ENCODE measurements around the gene VWA5B1.

VWA5B1 gene

GRCh38 chr1:20349561-20349960, 58.9 kb downstream of the VWA5B1 start:
- no peak for DNase-seq (ENCODE audit: low read depth in 2 of 2)

DNA sequence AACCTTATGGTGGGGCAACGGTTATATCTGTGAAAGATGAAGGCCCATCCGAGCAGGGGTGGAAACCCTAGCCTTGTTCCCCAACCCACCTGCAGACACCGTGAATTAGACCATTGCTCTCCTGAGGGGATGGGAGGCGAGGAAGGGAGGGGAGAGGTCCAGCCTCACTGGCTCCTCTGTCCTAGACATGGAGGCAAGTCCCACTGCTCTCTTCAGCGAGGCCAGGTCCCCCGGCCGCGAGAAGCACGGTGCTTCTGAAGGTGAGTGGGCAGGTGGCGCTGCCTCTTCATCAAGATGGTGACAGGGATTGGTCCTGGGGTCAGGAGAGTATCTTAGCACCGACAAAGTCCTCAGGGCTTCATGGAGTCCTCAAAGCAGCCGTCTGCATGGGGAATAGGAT, 59.3 kb downstream of the VWA5B1 start:
- DNase-seq (ENCODE audit: low read depth in 2 of 2): no peak

DNA sequence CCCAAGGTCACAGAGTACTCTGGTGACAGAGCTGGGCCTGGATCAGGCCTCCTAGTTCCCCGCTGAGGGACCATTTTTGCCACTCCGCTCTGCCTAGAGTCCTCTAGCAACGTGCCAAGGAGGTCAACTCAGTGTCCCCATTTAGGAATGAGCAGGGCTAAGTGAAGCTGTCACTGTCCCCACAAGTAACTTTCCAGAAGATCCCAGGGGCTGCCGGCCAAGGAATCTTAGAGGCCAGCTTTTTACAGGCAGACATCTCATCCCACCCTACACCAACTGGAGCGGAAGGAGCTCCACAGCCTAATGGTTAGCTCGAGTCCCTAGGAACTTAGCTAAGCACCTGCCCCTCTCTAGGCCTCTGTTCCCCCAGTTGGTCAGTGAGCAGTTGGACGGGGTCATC, 59.7 kb downstream of the VWA5B1 start:
- no peak for DNase-seq (ENCODE audit: low read depth in 2 of 2)

- DNase-seq (ENCODE audit: low read depth in 2 of 2): no peak
These were observed 61.4 kb downstream of the VWA5B1 start for GRCh38 chr1:20351911-20352701.

DNA sequence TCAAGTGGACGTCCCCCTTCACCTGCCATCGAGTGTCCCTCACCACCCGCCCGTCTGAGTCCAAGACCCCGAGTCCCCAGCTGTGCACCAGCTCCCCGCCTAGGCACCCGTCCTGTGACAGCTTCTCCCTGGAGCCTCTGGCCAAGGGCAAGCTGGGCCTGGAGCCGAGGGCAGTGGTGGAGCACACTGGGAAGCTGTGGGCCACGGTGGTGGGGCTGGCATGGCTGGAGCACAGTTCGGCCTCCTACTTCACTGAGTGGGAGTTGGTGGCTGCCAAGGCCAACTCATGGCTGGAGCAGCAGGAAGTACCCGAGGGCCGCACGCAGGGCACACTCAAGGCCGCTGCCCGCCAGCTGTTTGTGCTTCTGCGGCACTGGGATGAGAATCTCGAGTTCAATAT, 63.2 kb downstream of the VWA5B1 start:
- no peak for DNase-seq (ENCODE audit: low read depth in 2 of 2)

DNA sequence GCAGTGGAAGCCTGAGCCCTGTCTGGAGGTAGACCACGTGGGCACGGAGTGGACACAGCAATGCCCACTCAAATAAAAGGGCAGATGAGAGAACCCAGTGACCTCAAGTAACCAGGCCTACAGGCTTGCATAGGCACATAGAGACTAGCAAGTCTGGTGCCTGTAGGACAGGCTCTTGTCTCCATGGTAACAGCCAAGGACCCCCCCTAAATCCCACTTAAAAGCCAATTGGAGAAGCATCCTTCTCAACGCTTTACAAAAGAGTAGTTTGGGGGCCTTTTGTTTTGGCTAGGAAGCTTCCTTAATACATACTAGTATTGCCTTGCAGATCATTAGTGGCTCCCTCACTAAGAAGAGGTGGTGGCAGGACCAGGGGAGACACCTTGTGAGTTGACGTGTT, 63.9 kb downstream of the VWA5B1 start:
- DNase-seq (ENCODE audit: low read depth in 2 of 2): no peak

- no peak for DNase-seq (ENCODE audit: low read depth in 2 of 2)
These were observed 64.6 kb downstream of the VWA5B1 start for GRCh38 chr1:20355101-20355827.

DNA sequence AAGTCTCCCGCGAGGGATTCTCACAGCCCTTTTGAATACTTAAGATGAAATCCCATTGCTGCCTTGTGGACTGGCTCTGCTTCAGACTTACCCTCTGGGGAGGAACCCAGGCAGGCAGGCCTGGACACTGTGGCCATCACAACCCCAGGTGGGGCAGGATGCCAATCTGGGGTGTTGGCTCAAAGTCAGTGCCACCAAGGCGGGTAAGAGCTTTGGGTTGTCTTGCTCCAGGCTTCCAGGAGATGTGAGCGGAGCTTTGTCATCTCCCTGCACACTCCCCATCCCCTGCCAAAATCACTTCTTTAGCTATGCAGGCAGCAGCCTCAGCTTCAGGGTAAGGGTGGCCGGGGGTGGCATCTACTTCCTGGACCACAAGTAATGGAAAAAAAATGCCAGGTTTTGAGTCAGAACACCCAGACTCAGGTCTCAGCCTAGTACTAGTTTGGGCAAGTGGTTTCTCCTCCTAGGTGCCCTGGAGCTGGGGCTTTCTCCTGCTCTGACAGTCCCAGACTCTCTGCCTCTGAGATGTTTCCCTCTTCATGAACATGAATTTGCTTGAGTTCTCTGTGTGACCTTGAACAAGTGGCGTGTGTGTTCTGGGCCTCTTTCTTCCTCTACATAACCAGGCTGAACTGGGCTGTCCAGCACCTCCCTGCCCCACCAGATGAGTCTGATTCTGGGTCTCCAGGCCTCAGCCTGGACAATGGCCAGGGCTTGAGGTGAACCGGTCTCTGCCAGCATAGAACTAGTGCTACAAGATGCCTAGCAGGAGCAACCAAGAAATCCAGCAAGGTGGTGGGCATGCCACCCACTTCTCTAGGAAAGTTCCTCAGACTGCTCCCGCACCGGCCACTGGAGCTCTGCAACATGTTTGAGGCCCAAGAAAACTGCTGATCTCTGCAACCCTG, 65.4 kb downstream of the VWA5B1 start:
- peak in 1 of 2 donors; percentile 14 for DNase-seq (ENCODE audit: low read depth in 2 of 2)

DNA sequence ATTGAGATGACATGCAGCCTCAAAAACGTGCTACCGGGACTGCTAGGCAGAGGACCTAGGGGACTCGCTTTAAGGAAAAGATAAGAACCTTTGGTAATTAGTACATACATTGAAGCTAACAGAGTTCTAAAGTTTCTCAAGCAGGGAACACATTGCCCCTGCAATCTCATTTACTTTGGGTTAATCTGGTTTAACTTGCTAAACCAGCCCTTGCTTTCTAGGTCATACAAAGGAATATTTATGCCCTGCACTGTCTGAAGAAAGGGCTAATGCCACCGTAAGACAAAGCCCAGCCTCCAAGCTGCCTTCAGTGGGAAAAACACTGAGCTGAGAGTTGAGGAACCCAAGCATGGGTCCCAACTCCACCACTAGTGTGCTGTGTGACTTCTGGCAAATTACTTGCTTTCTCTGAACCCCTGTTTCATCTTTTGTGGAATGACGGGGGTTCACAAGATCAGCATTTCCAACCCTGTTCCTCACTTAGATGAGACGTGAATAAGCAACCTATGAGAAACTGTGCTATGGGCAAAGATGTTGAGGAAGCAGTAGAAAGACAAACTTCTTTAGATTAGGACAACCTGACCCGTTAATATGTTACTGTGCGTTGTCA, 66.3 kb downstream of the VWA5B1 start:
- DNase-seq (ENCODE audit: low read depth in 2 of 2): no peak

GRCh38 chr1:20357796-20358195, 67.1 kb downstream of the VWA5B1 start:
- DNase-seq (ENCODE audit: low read depth in 2 of 2): no peak

GRCh38 chr1:20358761-20359263, 68.1 kb downstream of the VWA5B1 start:
- DNase-seq (ENCODE audit: low read depth in 2 of 2): no peak

GRCh38 chr1:20359451-20360330, 69.0 kb downstream of the VWA5B1 start:
- DNase-seq (ENCODE audit: low read depth in 2 of 2): peak; percentile 72 to 74

DNA sequence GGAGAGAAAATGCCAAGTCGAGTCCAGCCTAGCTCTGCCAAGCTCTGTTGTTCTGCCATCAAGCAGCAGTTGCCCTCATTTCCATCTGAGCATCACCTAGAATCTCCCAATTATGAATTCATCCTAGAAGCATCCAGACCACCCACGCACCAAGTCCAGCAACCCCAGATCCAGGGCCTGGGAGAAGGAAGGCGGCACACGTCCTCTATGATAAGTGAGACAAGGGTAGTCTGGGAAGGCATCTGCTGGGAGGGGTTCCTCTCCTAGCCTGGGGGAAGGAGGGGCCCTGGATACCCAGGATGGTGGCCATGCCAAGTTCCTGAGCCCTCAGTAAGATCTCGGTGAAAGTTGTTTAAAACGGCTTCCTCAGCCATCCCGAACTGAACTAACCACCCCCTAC, 70.7 kb downstream of the VWA5B1 start:
- no peak for DNase-seq (ENCODE audit: low read depth in 2 of 2)

DNA sequence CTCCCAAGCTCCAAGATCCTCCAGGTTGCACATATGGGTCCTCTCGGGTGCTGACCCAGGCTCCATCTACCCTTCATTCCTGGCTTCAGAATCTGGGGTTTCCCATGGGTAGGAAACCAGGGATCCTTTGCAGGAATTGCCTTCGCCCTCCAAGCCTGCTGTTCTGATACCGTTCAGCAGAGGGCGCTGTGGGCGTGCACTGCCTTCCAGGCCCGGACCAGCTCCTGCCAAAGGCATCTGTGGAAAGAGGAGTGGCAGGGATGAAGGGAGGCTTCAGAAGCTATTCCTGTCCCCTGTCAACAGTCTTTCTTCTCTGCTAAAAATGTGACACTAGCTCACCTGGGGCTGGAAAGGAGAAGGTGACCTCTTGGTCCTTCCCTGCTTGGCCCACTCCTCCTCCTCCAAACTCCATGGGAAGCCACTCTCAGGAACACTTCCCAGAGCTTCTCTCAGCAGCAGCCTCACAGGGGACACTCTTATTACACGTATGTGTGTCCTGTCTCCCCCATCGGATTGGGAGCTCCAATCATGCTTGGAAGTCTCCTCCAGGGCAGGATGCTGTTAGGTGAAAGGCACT, 71.2 kb downstream of the VWA5B1 start:
- peak in 1 of 2 donors; percentile 30 for DNase-seq (ENCODE audit: low read depth in 2 of 2)

- DNase-seq (ENCODE audit: low read depth in 2 of 2): no peak
These were observed 72.2 kb downstream of the VWA5B1 start for GRCh38 chr1:20362856-20363255.

- DNase-seq (ENCODE audit: low read depth in 2 of 2): no peak
These were observed 74.9 kb downstream of the VWA5B1 start for GRCh38 chr1:20365421-20366055.

GRCh38 chr1:20366056-20366462, 75.4 kb downstream of the VWA5B1 start:
- DNase-seq (ENCODE audit: low read depth in 2 of 2): no peak

DNA sequence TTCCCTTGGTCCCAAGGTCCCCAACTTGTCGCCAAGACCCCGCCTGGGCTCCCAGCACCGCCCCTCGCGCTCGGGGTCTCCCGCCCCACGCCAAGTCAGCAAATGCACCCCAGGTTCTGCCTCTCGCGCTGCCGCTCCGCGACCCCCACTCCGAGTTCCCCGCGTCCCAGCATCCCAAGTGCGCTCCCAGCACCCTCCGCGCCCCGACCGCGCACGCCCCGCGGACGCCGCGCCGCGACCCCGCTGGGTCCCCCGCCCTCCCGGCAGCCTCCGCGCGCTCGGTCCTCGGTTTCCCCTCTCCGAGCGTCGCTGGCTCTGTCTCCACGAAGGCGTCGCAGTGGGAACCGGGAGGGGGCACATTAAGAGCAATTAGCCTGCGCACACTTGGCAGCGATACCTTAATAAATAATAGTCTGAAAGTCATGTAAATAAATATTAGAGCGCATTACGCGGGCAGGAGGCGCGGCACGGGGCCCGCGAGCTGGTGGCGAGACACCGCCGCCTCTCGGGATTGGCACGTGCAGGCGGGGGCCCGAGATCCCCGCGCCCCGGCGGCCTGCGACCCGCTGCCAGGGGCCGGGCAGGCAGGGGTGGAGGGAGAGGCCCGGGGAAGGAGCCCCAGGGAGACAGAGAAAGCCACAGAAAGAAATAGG, 75.9 kb downstream of the VWA5B1 start:
- no peak for DNase-seq (ENCODE audit: low read depth in 2 of 2)

- DNase-seq (ENCODE audit: low read depth in 2 of 2): no peak
These were observed 76.5 kb downstream of the VWA5B1 start for GRCh38 chr1:20367116-20367585.

Data from stimulated activated CD4-positive, alpha-beta T cell treated with anti-CD3 and anti-CD28 coated beads, Interleukin-15, amount 100 ng/mL, for 48 hours (primary cell).